ENCODE data around the gene GPC5.

Gene GPC5

DNA sequence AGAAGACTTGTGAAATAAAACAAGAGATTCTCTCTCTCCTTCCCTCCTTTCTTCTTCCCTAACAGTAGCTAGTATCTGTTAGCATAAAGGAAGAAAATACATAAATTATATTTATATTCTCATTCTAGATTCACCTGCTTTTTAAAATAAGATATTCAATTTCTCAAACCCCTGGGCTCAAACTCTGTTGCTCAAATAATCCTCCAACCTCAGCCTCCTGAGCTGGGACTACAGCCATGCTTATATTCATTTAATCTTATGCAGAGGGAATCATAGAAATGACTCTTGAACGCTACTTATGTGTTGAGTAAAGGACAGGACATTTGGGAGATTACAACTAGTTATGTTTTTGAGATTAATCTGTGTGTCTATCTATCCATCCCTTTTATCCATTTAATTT is 56.2 kb downstream of the GPC5 start:
- Mint-ChIP-seq H3K36me3 (ENCODE audit: low read depth) (no peaks in the 10 kb centered on the region), H3K9me3 (no peaks in the 10 kb centered on the region), H3K27me3 (no peaks in the 10 kb centered on the region), H3K4me3 (no peak overlapping the region), H3K4me1 (ENCODE audit: low read depth) (no peaks in the 10 kb centered on the region), H3K27ac (no peak overlapping the region)
- intact Hi-C loops (cut with micrococcal nuclease) = no loop called here

DNA sequence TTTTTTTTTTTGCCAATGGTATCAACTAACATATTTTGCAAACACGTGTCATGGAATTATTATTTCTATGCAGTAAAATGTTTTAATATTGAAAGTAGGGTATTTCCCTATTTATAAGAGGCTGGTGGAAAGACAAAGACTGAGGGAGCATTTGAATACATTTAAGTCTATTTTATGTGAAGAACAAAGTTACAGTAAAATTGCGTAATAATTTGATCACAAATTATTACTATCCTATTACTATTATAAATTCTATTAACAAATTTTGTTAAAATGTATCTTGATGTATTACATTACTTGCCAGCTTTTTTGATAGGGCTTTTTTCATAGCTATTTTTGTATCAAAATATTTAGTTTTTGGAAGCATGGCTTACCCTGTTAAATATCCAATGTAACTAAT is 58.4 kb downstream of the GPC5 start:
- intact Hi-C loops (cut with micrococcal nuclease) = no loop called here
- H3K4me3 Mint-ChIP-seq = no peak overlapping the region

DNA sequence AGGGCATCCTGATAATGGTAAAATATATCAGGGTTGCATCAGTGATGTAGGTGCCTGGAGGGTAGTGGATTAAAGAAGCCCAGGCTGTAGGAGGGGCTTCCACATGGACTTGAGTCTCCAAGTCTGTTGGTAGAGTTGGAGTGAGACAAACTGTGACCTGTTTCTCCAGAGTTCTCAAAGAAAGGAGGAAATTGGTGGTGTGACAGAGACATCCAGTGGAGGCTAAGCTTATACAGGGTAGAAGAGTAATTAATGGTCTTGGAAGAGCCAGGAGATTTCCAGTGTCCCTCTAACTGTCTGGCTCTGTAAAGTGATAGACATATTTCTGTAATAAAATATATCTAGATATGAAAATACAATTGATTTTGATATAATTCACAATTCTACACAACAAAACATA is 61.1 kb downstream of the GPC5 start:
- intact Hi-C loops (cut with micrococcal nuclease) = no loop called here
- H3K9me3 Mint-ChIP-seq = no peaks in the 10 kb centered on the region
- no peaks in the 10 kb centered on the region for H3K27me3 Mint-ChIP-seq
- H3K4me1 Mint-ChIP-seq (ENCODE audit: low read depth) = no peaks in the 10 kb centered on the region
- no peaks in the 10 kb centered on the region for H3K36me3 Mint-ChIP-seq (ENCODE audit: low read depth)
- H3K4me3 Mint-ChIP-seq = no peak overlapping the region
- no peak overlapping the region for H3K27ac Mint-ChIP-seq

More for the DNA sequence above, 58.4 kb downstream of the GPC5 start:
- H3K27ac Mint-ChIP-seq = no peak overlapping the region
- H3K27me3 Mint-ChIP-seq = no peaks in the 10 kb centered on the region
- no peaks in the 10 kb centered on the region for H3K36me3 Mint-ChIP-seq (ENCODE audit: low read depth)
- no peaks in the 10 kb centered on the region for H3K9me3 Mint-ChIP-seq
- H3K4me1 Mint-ChIP-seq (ENCODE audit: low read depth) = no peaks in the 10 kb centered on the region

DNA sequence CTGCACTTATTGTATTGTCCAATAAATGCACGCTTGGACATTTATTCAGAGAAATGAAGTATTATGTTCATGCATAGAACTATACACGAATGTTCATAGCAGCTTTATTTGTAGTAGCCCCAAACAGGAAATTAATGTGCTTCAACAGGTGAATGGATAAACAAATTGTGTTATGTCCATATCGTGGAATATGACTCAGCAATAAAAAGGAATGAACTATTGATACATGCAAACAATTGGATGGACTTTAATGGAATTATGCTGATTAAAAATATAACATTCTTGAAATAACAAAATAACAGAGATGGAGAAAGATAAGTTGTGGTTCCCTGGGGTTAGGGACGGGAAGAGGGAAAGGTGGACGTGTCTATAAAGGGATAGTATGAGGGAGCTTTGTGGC is 65.9 kb downstream of the GPC5 start:
- no peak overlapping the region for H3K27ac Mint-ChIP-seq
- H3K36me3 Mint-ChIP-seq (ENCODE audit: low read depth) = no peaks in the 10 kb centered on the region
- intact Hi-C loops (cut with micrococcal nuclease) = no loop called here
- H3K4me3 Mint-ChIP-seq = no peak overlapping the region
- H3K4me1 Mint-ChIP-seq (ENCODE audit: low read depth) = no peaks in the 10 kb centered on the region
- no peaks in the 10 kb centered on the region for H3K27me3 Mint-ChIP-seq
- no peaks in the 10 kb centered on the region for H3K9me3 Mint-ChIP-seq

DNA sequence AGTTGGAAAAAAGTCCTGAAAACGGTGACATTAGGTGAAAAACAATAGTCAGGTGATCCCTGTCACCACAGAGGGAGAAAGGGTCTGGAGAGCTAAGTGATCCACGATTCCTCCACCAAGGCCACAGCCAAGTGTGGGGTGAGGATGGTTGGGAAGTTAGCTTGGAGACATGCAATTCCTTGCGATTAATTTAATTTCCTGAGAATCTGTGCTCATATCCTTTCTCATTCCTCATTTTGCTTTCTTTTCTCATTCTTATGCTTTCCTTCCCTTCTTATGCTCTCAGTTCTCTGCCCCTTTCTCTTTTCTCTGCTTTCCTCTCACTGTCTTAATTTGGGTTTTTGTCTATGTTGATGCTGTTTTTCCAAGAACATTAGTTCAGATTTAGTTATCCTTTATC is 68.8 kb downstream of the GPC5 start:
- Mint-ChIP-seq H3K27ac (no peak overlapping the region), H3K4me3 (no peak overlapping the region), H3K36me3 (ENCODE audit: low read depth) (no peaks in the 10 kb centered on the region), H3K27me3 (no peaks in the 10 kb centered on the region), H3K4me1 (ENCODE audit: low read depth) (peaks cover 9% of the 10 kb centered on the region), H3K9me3 (no peaks in the 10 kb centered on the region)
- intact Hi-C loops (cut with micrococcal nuclease) = no loop called here

DNA sequence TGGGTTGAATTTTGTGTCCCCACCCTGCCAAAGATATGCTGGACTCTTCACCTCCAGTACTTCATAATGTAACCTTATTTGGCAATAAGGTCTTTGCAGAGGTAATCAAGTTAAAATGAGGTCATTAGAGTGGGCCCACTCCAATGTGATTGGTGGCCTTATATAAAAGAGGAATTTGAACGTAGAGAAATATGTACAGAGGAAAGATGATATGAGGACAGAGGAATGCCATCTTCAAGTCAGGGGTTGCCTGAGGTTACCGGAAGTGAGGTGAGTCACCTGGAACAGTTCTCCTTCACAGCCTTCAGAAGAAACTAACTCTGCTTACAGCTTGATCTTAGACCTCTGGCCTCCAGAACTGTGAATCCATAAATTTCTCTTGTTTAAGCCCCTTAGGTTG is 69.9 kb downstream of the GPC5 start:
- Mint-ChIP-seq H3K36me3 (ENCODE audit: low read depth) (no peaks in the 10 kb centered on the region), H3K9me3 (no peaks in the 10 kb centered on the region), H3K4me3 (no peak overlapping the region), H3K27ac (no peak overlapping the region), H3K27me3 (no peaks in the 10 kb centered on the region), H3K4me1 (ENCODE audit: low read depth) (peaks cover 9% of the 10 kb centered on the region)
- intact Hi-C loops (cut with micrococcal nuclease) = no loop called here

DNA sequence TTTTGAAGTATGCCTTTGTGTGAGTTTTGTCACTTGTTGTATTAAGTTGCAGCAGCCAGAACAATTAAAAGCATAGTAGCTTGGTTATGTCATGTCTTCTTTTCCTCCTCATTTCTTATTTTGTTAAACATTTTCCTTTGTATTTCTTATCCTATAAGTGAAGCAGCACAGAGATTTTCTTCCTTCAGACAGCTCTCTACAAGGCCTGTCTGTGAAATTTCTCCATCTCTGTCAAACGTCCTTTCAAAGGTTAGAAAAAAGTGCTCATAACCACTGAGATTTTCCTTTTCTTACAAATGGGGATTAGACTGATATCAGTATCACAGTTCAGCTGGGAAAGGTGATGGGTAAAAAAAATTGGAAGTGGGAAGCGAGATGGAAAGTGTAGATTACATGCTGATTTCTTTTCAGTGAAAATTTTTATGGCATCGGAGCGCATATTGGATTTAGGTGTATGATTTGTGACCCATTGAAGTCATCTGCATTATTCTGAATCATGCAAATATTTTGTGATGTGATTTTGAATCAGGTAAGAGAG is 71.7 kb downstream of the GPC5 start:
- H3K9me3 Mint-ChIP-seq = no peaks in the 10 kb centered on the region
- H3K27me3 Mint-ChIP-seq = no peaks in the 10 kb centered on the region
- intact Hi-C loops (cut with micrococcal nuclease) = no loop called here
- peaks cover 9% of the 10 kb centered on the region for H3K4me1 Mint-ChIP-seq (ENCODE audit: low read depth)
- H3K27ac Mint-ChIP-seq = no peak overlapping the region
- no peaks in the 10 kb centered on the region for H3K36me3 Mint-ChIP-seq (ENCODE audit: low read depth)
- H3K4me3 Mint-ChIP-seq = no peak overlapping the region

DNA sequence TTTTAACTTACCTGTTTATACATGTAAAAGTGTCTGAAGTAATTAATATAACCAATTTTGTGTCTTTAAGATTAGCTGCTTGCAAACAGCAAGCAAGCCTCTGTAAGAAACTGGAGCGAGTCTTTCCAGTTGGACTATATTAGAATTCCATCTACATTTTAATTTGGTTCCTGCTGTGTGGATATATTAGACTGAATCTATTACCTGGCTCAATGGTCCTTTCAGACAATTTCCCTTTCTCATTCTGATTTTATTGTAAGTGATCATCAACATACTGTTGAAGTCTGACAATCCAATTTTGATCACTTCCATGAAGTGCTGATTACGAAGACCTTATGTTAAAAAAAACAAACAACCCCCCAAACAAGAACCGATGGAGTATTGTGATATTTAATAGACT is 72.3 kb downstream of the GPC5 start:
- Mint-ChIP-seq H3K27me3 (no peaks in the 10 kb centered on the region), H3K27ac (no peak overlapping the region), H3K4me1 (ENCODE audit: low read depth) (peaks cover 9% of the 10 kb centered on the region), H3K4me3 (no peak overlapping the region), H3K36me3 (ENCODE audit: low read depth) (no peaks in the 10 kb centered on the region), H3K9me3 (no peaks in the 10 kb centered on the region)
- intact Hi-C loops (cut with micrococcal nuclease) = no loop called here

DNA sequence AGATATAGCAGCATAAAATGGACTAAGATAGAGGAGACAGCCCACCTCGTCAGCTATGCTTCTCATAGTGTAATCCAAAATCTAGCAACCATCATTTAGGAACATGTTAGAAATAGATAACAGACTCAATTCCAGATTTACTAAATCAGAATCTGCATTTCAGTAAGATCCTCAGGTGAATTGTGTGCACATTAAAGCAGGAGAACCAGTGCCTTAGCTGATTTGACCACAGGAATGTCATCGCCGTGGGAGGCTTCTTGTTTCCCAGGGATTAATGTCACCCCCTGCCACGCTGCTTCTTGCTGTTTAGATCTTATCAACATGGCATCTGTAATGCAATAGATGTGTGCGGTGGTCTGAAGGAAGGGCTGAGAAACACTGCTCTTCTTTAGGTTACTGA is 84.0 kb downstream of the GPC5 start:
- Mint-ChIP-seq H3K9me3 (peaks cover 6% of the 10 kb centered on the region), H3K4me3 (no peak overlapping the region), H3K27me3 (no peaks in the 10 kb centered on the region), H3K4me1 (ENCODE audit: low read depth) (no peaks in the 10 kb centered on the region), H3K36me3 (ENCODE audit: low read depth) (no peaks in the 10 kb centered on the region), H3K27ac (no peak overlapping the region)
- intact Hi-C loops (cut with micrococcal nuclease) = no loop called here

DNA sequence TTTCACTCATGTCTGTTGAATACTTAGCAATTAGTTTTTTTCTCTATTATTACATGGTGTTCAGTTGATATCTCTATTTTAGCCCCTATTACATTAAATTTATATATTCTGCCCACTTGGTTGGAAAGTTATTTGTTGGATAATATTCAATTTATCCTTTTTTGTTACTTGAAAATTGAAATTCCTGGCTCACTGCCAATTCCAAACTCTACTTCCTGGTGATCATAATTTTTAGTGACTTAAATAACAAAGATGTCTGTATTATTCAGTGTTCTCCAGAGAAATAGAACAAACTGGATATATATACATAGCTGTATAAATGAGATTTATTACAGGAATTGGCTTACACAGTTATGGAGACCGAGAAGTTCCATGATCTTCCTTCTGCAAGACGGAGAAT is 93.6 kb downstream of the GPC5 start:
- Mint-ChIP-seq H3K36me3 (ENCODE audit: low read depth) (no peaks in the 10 kb centered on the region), H3K4me3 (no peak overlapping the region), H3K9me3 (peaks cover 7% of the 10 kb centered on the region), H3K27me3 (no peaks in the 10 kb centered on the region), H3K4me1 (ENCODE audit: low read depth) (no peaks in the 10 kb centered on the region), H3K27ac (no peak overlapping the region)
- intact Hi-C loops (cut with micrococcal nuclease) = no loop called here

DNA sequence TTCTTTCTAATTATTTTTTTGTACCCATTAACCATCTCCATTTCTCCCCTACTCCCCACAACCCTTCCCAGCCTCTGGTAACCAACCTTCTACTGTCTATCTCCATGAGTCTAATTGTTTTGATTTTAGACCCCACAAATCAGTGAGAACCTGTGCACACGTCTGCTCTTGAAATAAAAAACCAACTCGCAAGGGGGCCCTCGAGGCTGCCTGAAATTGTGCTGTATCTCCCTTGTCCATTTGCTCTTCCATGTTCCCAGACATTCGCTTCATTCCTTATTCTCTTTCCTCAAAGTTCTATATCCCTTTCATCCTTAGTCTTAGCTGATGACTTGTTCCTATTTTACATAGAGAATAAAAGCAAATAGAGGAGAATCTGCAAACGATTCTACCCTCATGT is 95.0 kb downstream of the GPC5 start:
- no peaks in the 10 kb centered on the region for H3K36me3 Mint-ChIP-seq (ENCODE audit: low read depth)
- H3K4me1 Mint-ChIP-seq (ENCODE audit: low read depth) = no peaks in the 10 kb centered on the region
- no peaks in the 10 kb centered on the region for H3K27me3 Mint-ChIP-seq
- peaks cover 6% of the 10 kb centered on the region for H3K9me3 Mint-ChIP-seq
- intact Hi-C loops (cut with micrococcal nuclease) = no loop called here
- H3K4me3 Mint-ChIP-seq = no peak overlapping the region
- no peak overlapping the region for H3K27ac Mint-ChIP-seq

DNA sequence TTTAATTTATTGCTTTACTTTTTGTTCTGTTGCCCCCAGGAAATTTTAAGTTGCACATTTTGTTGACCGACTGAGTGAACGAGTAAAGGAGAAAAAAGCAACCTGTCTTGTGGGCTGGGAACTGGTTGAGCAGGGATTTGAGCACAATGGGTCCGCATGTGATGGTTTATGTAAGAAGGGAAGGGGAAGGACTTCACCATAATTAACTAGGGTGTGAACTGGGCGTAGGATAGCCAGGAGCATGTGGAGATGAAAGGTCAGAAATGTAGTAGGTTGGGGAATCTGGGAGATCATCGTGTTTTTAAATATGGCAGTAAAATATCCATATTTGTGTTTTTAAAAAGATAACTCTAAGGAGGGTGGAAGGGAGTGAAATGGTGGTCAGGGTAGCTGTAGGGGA is 99.9 kb downstream of the GPC5 start:
- H3K4me1 Mint-ChIP-seq (ENCODE audit: low read depth) = no peaks in the 10 kb centered on the region
- no peak overlapping the region for H3K27ac Mint-ChIP-seq
- H3K27me3 Mint-ChIP-seq = no peaks in the 10 kb centered on the region
- intact Hi-C loops (cut with micrococcal nuclease) = no loop called here
- peaks cover 35% of the 10 kb centered on the region for H3K9me3 Mint-ChIP-seq
- no peaks in the 10 kb centered on the region for H3K36me3 Mint-ChIP-seq (ENCODE audit: low read depth)
- no peak overlapping the region for H3K4me3 Mint-ChIP-seq

DNA sequence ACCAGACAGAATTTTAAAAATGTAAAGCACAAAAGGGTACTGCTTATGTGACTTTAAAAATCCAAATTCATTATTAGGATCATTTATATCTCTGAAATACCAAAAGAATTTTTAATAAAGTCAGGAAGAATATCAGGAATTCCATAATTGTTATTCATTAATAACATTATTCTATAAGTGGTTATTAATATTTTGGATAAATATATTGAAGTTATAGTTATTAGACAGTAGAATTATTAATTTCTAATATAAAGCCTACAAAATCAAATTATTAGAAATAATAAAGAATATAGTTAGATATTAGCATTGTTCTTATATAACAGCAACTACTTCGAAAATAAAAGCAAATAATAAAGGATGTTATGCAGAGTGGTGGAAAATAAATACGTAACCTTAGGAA is 105.8 kb downstream of the GPC5 start:
- intact Hi-C loops (cut with micrococcal nuclease) = no loop called here
- H3K4me1 Mint-ChIP-seq (ENCODE audit: low read depth) = no peaks in the 10 kb centered on the region
- H3K9me3 Mint-ChIP-seq = peaks cover 47% of the 10 kb centered on the region
- no peak overlapping the region for H3K4me3 Mint-ChIP-seq
- H3K36me3 Mint-ChIP-seq (ENCODE audit: low read depth) = no peaks in the 10 kb centered on the region
- no peaks in the 10 kb centered on the region for H3K27me3 Mint-ChIP-seq
- H3K27ac Mint-ChIP-seq = no peak overlapping the region

DNA sequence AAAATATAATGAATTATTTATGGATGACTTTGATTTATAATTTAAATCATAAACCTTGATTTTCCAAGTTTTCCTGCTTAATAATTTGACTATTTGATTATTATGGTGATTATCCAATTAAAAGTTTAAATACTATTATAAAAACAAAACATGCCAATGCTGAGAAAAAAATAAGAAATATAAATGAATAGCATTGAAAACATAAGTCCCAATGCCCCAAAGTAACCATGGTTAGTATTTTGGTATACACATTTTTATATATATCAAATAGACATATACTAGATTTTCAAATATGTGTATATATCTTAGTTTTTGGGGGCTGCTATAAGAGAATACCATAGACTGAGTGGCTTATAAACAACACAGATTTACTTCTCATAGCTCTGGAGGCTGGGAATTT is 108.3 kb downstream of the GPC5 start:
- no peak overlapping the region for H3K4me3 Mint-ChIP-seq
- no peaks in the 10 kb centered on the region for H3K27me3 Mint-ChIP-seq
- no peaks in the 10 kb centered on the region for H3K36me3 Mint-ChIP-seq (ENCODE audit: low read depth)
- H3K9me3 Mint-ChIP-seq = peaks cover 32% of the 10 kb centered on the region
- H3K4me1 Mint-ChIP-seq (ENCODE audit: low read depth) = no peaks in the 10 kb centered on the region
- no peak overlapping the region for H3K27ac Mint-ChIP-seq
- intact Hi-C loops (cut with micrococcal nuclease) = no loop called here

DNA sequence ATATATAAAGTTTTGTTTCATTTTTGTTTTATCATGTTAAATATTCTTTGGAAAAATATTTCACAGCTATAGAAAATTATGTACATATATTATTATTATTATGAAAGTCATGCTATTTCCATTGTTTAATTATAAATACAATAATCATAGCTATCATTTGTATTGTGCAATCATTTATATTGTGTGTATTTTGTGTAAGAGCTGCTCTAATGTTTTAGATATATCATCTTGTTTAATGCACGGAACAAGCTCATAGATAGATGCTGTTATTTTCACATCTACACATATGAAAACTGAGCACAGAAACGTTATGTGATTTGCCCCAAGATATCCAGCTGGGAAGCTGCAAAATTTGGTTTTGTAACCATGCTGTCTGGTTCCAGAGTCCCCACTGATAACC is 111.6 kb downstream of the GPC5 start:
- Mint-ChIP-seq H3K27ac (no peak overlapping the region), H3K4me3 (no peak overlapping the region), H3K36me3 (ENCODE audit: low read depth) (no peaks in the 10 kb centered on the region), H3K27me3 (no peaks in the 10 kb centered on the region), H3K9me3 (peaks cover 26% of the 10 kb centered on the region), H3K4me1 (ENCODE audit: low read depth) (no peaks in the 10 kb centered on the region)
- intact Hi-C loops (cut with micrococcal nuclease) = no loop called here
